ENCODE data around the gene CA12. TPM values are rescaled to one million over a fixed set of nuclear protein-coding genes. Genes with fewer than 3 reads are reported as not detected.

Gene CA12
- total RNA-seq, 1 donor from 2014 or later = 0.27 TPM

DNA sequence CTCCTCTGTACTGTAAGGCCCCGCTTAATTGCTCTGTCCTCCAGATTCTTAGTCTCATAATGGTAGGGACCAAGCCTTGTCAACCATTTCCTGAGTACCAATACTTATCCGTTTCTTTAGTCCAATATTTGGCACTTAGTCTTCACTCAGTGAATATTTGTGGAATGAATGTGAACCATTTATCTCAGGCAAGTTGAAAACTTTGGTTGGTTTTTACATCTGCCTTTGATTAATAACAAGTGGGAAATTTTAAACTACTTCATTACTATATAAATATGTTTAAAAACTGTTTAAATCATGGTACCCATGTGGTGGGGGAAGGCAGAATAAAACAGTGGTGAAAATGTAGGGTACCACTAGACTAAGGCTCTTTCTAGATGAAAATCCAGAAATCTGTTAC, 15.2 kb downstream of the CA12 start:
- intact Hi-C loops (cut with DNase I) = no loop called here
- no peak for ATAC-seq (ENCODE audit: poor library complexity)

GRCh38 chr15:63365273-63365680, 16.4 kb downstream of the CA12 start:
- intact Hi-C loops (cut with DNase I) = no loop called here
- ATAC-seq (ENCODE audit: poor library complexity) (no peak), DNase-seq (no peak)

More for the DNA sequence above, 15.2 kb downstream of the CA12 start:
- no peak for DNase-seq

DNA sequence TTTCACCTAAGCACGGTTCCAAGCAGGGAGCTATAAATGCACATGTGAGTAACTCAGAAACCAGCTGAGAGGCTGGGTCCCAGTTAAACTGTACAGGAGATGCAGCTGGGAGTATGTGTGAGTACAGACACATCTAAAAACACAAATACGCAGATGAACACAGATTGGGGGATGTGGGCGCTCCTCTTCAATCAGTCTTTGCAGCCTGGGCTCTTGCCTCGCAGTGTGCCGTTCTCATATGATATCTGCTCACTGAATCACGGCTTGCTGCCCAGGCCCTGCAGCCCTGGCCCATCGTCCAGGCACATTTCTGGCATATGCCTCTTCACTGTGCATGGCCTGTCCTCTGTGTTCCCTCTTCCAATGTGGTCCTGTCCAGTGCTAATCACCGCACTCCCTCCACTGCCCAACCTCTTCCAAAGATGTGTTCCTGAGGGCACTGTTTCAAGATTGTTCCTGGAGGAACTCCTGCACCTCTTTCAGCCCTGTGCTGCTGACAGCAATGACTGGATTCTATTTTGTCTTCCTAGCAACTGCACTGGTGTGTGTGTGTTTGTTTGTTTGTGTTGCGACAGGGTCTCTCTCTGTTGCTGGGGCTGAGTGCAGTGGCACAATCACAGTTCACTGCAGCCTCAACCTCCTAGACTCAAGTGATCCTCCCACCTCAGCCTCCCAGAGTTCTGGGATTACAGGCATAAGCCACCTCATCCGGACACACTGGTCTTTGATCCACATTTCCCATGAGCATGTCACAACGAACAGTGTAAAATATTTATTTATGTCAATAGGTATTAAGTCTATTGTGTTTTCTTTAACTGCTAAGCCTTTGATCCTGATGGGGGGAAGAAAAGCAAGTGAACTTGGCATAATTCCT, 17.0 kb downstream of the CA12 start:
- no peak for DNase-seq

DNA sequence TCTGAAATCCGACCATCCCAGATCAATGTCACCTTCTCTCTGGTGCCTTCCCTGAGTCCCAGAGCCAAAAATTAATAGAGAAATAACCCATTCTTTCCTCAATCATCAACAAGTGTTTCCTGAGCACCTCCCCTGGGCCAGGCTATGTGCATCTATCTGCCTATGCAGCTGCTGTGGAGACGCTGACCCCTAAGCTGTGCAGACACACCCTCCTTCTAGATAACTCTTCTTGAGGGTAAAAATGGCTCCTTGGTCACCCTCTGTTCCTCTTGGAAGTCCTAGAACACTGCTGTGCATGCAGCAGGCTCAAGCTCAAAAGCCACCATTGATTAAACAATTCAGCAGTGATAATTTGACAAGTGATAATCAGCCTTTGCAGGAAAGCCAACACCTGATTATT, 18.4 kb downstream of the CA12 start:
- intact Hi-C loops (cut with DNase I) = no loop called here
- ATAC-seq (ENCODE audit: poor library complexity) (no peak), DNase-seq (no peak)

More for the DNA sequence above, 17.0 kb downstream of the CA12 start:
- peak; percentile 82 for ATAC-seq (ENCODE audit: poor library complexity)
- intact Hi-C loops (cut with DNase I) = no loop called here

DNA sequence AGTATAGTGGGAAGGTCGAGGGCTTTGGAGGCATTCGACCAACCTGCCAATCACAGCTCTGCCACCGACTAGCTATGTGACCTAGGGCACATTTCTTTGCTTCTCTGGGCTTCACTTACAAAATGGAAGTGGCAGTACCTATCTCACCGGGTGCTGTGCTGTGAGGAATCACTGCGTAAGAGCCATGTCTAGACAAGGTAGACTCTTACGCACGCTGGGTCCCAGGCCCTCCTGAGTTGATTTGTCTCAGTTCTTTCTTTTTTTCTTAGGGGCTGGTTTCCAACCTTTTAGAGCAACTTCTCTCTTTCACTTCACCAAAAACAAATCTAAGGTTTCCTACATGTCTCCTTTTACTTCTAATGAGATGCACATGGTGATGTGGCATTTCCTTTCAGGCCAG, 18.8 kb downstream of the CA12 start:
- DNase-seq (no peak), ATAC-seq (ENCODE audit: poor library complexity) (no peak)
- intact Hi-C loops (cut with DNase I) = no loop called here

DNA sequence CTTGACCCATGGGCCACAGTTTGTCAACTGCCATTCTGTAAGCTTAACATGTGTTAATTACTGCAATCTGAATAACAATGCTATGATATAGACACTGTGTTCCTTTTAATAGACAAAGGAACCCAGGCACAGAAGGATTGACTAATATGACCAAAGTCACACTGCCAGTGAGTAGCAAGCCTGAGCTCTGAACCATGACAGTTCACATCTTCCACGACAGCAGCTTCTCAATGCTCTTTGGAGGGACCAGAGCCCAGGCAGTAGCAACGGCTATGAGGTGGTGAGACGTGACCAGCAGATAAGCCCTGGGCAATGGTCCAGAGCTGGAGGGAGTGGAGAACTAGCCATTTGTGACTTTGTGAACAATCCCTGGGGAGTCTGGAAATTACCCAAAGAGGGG, 19.4 kb downstream of the CA12 start:
- ATAC-seq (ENCODE audit: poor library complexity) = peak; percentile 46
- intact Hi-C loops (cut with DNase I) = no loop called here
- peak; percentile 67 for DNase-seq

- intact Hi-C loops (cut with DNase I) = no loop called here
- ATAC-seq (ENCODE audit: poor library complexity) = no peak
- no peak for DNase-seq
These were observed 21.5 kb downstream of the CA12 start for GRCh38 chr15:63360170-63360569.

DNA sequence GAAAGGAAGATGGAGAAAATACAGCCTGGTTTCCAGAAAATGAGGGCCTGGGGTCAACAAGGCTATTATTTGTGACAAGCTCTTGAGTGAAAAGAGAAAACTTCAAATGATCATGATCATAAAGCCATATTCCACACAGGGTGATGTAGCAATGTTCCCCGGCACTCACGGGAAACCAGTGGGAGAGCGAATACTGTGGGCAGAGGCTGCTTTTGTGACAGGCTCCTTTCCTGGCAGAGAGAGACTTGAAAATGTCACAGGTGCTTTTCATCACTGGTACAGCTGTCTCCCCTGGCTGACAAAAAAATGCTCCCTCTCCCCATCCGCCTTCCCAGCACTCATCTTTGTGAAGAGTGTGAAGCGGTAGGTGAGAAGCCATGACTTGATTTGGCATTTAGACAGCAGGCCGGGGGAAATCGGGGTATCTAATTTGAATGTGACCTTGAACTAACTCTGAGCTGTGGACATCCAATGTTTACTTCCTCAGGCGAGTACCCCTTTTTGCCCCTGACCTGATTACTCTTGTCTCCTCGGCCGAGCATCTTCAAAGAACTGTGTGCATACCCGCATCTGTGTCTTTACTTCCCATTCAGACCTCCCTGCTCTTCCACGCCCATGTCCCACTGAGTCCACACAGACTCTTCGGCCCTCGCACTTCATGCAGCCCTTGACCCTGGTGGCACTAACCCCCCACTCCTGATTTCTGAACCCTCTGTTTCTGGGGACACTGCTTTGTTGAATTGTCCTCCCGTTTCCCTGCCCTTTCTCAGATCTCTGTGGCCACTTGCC, 23.2 kb downstream of the CA12 start:
- ATAC-seq (ENCODE audit: poor library complexity) (no peak), DNase-seq (no peak)
- intact Hi-C loops (cut with DNase I) = no loop called here

GRCh38 chr15:63357731-63358130, 23.9 kb downstream of the CA12 start:
- DNase-seq (no peak), ATAC-seq (ENCODE audit: poor library complexity) (no peak)
- intact Hi-C loops (cut with DNase I) = no loop called here

DNA sequence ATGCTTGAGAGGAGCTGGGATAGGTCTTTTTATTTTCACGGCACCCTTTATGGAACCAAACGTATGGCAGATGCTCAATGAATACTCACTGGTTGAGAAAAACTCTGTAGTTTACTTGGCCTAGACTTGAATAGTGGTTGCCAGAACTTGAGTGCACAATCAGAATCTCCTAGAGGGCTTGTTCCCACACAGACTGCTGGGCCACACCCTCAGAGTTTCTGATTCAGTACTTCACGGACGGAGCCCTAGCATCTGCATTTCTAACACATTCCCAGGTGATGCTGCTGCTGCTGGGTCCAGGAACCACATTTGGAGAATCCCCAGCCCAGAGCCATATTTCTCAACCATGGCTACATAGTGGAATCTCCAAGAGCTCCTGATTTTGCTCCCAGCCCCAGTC, 24.6 kb downstream of the CA12 start:
- DNase-seq = no peak
- intact Hi-C loops (cut with DNase I) = no loop called here
- ATAC-seq (ENCODE audit: poor library complexity) = no peak

GRCh38 chr15:63354821-63355650, 26.6 kb downstream of the CA12 start:
- DNase-seq (no peak), ATAC-seq (ENCODE audit: poor library complexity) (no peak)
- intact Hi-C loops (cut with DNase I) = no loop called here

DNA sequence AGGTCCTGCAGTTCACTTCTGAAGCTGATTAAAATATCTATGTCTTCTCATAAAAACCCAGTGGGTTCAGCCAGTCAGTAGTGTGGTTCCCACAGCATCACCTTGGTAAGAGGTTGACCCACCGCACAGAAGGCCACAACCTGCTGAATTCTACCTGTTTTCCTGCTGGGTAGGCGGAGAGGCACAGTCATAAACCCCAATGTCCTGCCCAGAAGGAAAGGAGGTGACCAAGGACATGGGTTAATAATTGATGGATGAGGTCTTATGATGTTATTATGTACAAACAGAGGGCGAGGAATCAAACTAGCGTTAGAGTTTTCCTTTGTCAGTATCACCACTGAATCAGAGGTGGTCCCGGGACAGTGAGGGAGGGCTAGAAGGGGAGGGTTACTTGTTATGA, 27.8 kb downstream of the CA12 start:
- DNase-seq (no peak), ATAC-seq (ENCODE audit: poor library complexity) (no peak)
- intact Hi-C loops (cut with DNase I) = no loop called here

DNA sequence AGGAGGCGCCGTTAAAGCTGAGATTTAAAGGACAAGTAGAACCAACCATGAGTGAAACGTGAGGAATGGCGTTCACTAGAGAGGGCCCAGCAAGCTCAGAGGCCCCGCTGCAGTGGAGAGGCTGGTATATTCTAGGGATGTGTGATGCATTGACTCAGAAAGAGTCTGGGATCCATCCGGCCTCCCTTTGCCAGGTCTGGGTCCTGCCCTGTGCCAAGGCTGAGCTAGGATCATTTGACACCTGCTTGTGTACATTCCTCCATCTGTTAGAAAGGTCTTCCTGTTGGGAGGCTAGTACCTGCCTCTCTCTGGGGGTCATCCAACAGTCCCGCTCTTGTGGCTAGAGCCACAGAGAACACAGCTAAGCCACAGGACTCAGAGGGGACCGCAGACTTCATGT, 28.4 kb downstream of the CA12 start:
- ATAC-seq (ENCODE audit: poor library complexity) (no peak), DNase-seq (no peak)
- intact Hi-C loops (cut with DNase I) = no loop called here

DNA sequence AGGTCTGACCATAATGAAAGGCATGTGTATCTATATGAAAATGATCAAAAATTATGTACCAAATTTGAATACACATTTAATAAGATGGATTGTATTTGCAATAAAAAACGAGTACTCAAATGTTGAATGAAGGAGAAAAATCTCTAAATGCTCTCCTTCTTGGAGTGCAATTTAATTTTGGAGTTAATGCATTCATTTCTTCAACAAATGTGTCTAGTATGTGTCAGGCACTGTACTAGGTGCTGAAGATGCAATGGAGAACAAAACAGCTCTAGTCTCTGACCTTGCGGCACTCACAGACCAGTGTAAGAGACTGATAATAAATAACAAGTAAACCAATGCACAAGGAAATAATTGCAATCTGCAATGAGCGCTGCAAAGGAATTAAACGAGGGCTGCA, 28.8 kb downstream of the CA12 start:
- intact Hi-C loops (cut with DNase I) = no loop called here

DNA sequence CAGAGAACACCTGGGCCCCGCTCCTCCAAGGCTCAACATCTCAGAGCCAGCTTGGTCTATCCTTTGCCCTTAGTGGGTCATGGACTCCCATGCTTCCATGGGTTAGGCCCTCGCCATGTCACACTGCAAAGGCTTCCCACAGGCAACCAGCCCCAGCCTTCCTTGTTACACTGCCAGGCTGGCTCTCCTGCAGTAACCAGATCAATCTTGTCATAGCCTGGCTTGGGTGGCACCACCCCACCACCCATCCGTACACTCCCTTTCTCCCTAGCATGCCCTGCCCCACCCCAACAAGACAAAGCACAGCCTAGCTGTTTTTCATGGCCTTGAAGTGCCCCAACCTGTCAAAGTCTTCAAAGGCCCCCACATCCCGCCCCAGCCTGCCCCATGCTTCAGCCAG, 30.5 kb downstream of the CA12 start:
- intact Hi-C loops (cut with DNase I) = no loop called here
- DNase-seq (no peak), ATAC-seq (ENCODE audit: poor library complexity) (no peak)

More for the DNA sequence above, 28.8 kb downstream of the CA12 start:
- no peak for ATAC-seq (ENCODE audit: poor library complexity)
- DNase-seq = no peak

DNA sequence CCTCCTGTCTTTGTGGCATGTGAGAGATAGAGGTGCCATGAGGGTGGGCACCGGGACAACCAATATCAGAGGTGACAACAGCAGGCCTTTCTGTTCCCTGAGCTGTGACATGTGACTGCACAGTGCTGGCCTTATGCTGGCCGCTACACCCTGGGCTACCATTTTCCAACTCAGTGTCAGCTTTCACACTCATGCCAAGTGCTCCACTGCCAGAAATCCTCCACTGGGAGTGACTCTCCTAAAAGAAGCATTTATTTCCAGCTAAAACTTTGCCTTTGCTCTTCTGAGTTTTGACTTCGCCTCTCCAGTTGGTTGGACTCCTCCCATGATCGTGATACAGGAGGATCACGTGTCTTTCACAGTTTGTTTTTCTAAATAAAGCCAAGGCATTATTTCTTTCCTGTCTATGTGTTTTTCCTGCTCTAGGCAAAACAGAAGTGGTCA, 31.4 kb downstream of the CA12 start:
- peak; percentile 81 for DNase-seq
- ATAC-seq (ENCODE audit: poor library complexity) = peak; percentile 93
- intact Hi-C loops (cut with DNase I) = no loop called here

GRCh38 chr15:63349621-63350020, 32.0 kb downstream of the CA12 start:
- ATAC-seq (ENCODE audit: poor library complexity) = no peak
- DNase-seq = no peak
- intact Hi-C loops (cut with DNase I) = no loop called here

- intact Hi-C loops (cut with DNase I) = no loop called here
- ATAC-seq (ENCODE audit: poor library complexity) = peak; percentile 17
- DNase-seq = peak; percentile 51
These were observed 32.5 kb downstream of the CA12 start for GRCh38 chr15:63349156-63349555.

GRCh38 chr15:63348392-63348791, 33.3 kb downstream of the CA12 start:
- peak; percentile 51 for ATAC-seq (ENCODE audit: poor library complexity)
- intact Hi-C loops (cut with DNase I) = no loop called here
- DNase-seq = peak; percentile 85
